GM18520 (cell line): ENCODE results near the gene ITK.
"Not testable (repeated sequence)": the region's sequence is repeated elsewhere in the genome, so short reads cannot be mapped to it uniquely, and the experiment has no call there.

Experiments used
- ATAC-seq: cut with Tn5 transposase; IDR thresholded peaks from one replicate; pipeline ENCODE4 v1.9.1; 2021; ENCODE audit not compliant: unreplicated experiment

Gene ITK

GRCh38 chr5:157244704-157245103 is 64.1 kb downstream of the ITK start:
- not testable (repeated sequence) for ATAC-seq

- no peak for ATAC-seq
These were observed 64.8 kb downstream of the ITK start for GRCh38 chr5:157245476-157245875.

GRCh38 chr5:157245886-157246285 is 65.2 kb downstream of the ITK start:
- ATAC-seq: no peak

GRCh38 chr5:157247267-157247666 is 66.6 kb downstream of the ITK start:
- no peak for ATAC-seq

GRCh38 chr5:157248821-157249470 is 68.3 kb downstream of the ITK start:
- no peak for ATAC-seq

GRCh38 chr5:157252711-157253465 is 72.2 kb downstream of the ITK start:
- peak; percentile 92 for ATAC-seq

GRCh38 chr5:157253547-157253946 is 72.9 kb downstream of the ITK start:
- no peak for ATAC-seq

GRCh38 chr5:157258450-157258849 is 77.8 kb downstream of the ITK start:
- ATAC-seq: no peak

- no peak for ATAC-seq
These were observed 79.1 kb downstream of the ITK start for GRCh38 chr5:157259699-157260098.

- ATAC-seq: no peak
These were observed 83.0 kb downstream of the ITK start for GRCh38 chr5:157263496-157264090.

GRCh38 chr5:157265714-157266285 is 85.2 kb downstream of the ITK start, which contains the start of gene CYFIP2:
Gene CYFIP2, plus strand, starts transcription at chr5:157266123. Its CDS starts 19,239 bp downstream, at chr5:157285362.
- peak; percentile 83 for ATAC-seq

GRCh38 chr5:157266286-157267007 is 85.8 kb downstream of the ITK start:
- ATAC-seq: peak; percentile 34

GRCh38 chr5:157267025-157267424 is 86.4 kb downstream of the ITK start:
- no peak for ATAC-seq

GRCh38 chr5:157267761-157268480 is 87.3 kb downstream of the ITK start:
- no peak for ATAC-seq

GRCh38 chr5:157269165-157269671 is 88.6 kb downstream of the ITK start:
- ATAC-seq: no peak

- ATAC-seq: no peak
These were observed 89.2 kb downstream of the ITK start for GRCh38 chr5:157269761-157270272.

GRCh38 chr5:157270771-157271170 is 90.1 kb downstream of the ITK start:
- no peak for ATAC-seq

GRCh38 chr5:157271740-157272271 is 91.2 kb downstream of the ITK start:
- ATAC-seq: peak; percentile 65

GRCh38 chr5:157273131-157273556 is 92.5 kb downstream of the ITK start:
- ATAC-seq: peak; percentile 68

- ATAC-seq: no peak
These were observed 94.8 kb downstream of the ITK start for GRCh38 chr5:157275403-157275802.
